IPS-20b (cell line): Measurements from ENCODE around the gene VAT1L.

Source experiments
- H3K27ac ChIP-seq: one replicate; pipeline ENCODE4 v1.5.1; 2013; ENCODE audit warnings: low read length
- H3K27me3 ChIP-seq: 2 replicates; pipeline ENCODE4 v1.6.1; 2013; ENCODE audit warnings: mild to moderate bottlenecking, low read length, inconsistent platforms; ENCODE audit not compliant: insufficient read depth
- H3K36me3 ChIP-seq: 2 replicates; pipeline ENCODE4 v1.6.1; 2013; ENCODE audit warnings: low read depth, mild to moderate bottlenecking, inconsistent platforms, low read length, moderate library complexity; ENCODE audit not compliant: insufficient read depth
- H3K4me1 ChIP-seq: 2 replicates; pipeline ENCODE4 v1.6.1; 2013; ENCODE audit warnings: mild to moderate bottlenecking, control low read depth, inconsistent platforms, low read length, moderate library complexity; ENCODE audit not compliant: insufficient read depth
- H3K4me3 ChIP-seq: 2 replicates; pipeline ENCODE4 v1.5.1; 2013; ENCODE audit warnings: mild to moderate bottlenecking, low read length, inconsistent platforms
- H3K9ac ChIP-seq: 2 replicates; pipeline ENCODE4 v1.6.1; 2013; ENCODE audit warnings: low read depth, mild to moderate bottlenecking, inconsistent platforms, low read length, moderate library complexity
- H3K9me3 ChIP-seq: 2 replicates; pipeline ENCODE4 v1.6.1; 2013; ENCODE audit warnings: mild to moderate bottlenecking, low read depth, low read length, inconsistent platforms; ENCODE audit not compliant: insufficient read depth

The VAT1L gene

DNA sequence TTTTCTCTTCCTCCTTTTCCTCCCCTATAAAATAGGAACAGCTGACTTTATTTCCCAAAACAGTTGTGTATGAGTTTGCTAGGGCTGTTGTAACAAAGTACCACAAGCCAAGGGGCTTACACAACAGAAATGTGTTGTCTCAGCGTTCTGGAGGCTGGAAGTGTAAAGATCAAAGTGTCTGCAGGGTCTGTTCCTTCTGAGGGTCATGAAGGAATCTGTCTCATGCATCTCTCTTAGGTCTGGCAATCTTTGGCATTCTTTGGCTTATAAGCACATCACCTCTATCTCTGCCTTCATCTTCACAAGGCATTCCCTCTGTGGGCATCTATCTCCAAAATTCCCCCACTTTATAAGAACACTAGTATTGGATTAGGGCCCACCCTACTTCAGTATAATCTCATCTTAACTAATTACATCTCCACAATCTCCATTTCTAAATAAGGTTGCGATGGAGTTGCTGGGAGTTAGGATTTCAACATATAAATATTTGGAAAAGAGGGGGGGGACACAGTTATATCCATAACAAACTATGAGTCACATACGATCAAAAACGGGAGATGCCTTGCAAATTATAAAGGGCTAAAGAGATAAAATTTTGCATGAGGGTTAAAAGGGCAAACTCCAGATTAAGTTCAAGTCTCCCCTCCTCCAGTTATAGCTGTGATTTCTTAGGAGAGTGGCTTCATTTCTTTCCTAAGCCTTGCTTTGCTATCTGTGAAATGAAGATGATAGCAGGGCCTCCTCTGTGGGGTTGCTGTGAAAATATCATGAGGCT, 109.7 kb downstream of the VAT1L start:
- no peak overlapping the region for H3K27ac ChIP-seq
- H3K9ac ChIP-seq, result no peak overlapping the region
- H3K9me3 ChIP-seq, result no peaks in the 10 kb centered on the region
- peaks cover 12% of the 10 kb centered on the region; the same call in 1 of the 2 replicates for H3K36me3 ChIP-seq
- H3K27me3 ChIP-seq, result no peaks in the 10 kb centered on the region
- no peak overlapping the region for H3K4me3 ChIP-seq
- peaks cover 7% of the 10 kb centered on the region; the same call in 1 of the 2 replicates for H3K4me1 ChIP-seq

- peaks cover 7% of the 10 kb centered on the region; the same call in 1 of the 2 replicates for H3K4me1 ChIP-seq
- H3K9ac ChIP-seq, result no peak overlapping the region
- H3K9me3 ChIP-seq, result no peaks in the 10 kb centered on the region
- H3K36me3 ChIP-seq, result peaks cover 12% of the 10 kb centered on the region; the same call in 1 of the 2 replicates
- no peak overlapping the region for H3K4me3 ChIP-seq
- H3K27me3 ChIP-seq, result no peaks in the 10 kb centered on the region
- H3K27ac ChIP-seq, result no peak overlapping the region
Observed at GRCh38 chr16:77898671-77899211, 110.4 kb downstream of the VAT1L start.

GRCh38 chr16:77899416-77899815, 111.1 kb downstream of the VAT1L start:
- Histone ChIP-seq H3K36me3 (peaks cover 12% of the 10 kb centered on the region; the same call in 1 of the 2 replicates), H3K4me3 (no peak overlapping the region), H3K27me3 (no peaks in the 10 kb centered on the region), H3K9ac (no peak overlapping the region), H3K4me1 (peaks cover 7% of the 10 kb centered on the region; the same call in 1 of the 2 replicates), H3K27ac (no peak overlapping the region), H3K9me3 (no peaks in the 10 kb centered on the region)

DNA sequence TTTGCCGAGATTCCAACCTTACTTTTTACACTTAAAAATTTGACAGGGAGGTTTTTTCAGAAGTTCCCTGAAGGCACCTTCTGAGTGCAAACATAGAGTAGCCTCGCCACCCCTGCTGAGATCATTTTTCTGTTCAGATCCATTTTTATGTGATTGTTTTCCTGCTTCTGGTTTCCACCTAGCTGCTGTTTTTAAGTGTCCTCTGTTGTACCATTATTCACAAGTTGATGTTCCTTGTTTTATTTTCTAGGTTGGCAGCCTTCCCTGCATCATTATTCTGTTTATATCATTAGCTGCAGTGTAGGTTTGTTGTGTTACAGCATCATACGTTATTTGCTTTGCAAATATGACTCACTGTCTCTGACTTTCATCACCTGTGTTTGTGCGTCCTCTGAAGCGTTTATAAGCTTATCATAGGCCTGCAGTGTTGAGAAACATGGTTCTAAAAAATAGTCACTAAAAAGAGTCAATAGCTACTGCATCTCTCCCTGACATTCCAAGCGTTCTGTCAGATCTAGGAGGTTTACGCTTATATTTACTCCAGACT, 117.1 kb downstream of the VAT1L start:
- Histone ChIP-seq H3K36me3 (no peaks in the 10 kb centered on the region; the same call in 1 of the 2 replicates), H3K4me3 (no peak overlapping the region), H3K9ac (no peak overlapping the region), H3K27ac (no peak overlapping the region), H3K4me1 (no peaks in the 10 kb centered on the region), H3K27me3 (no peaks in the 10 kb centered on the region), H3K9me3 (no peaks in the 10 kb centered on the region)

GRCh38 chr16:77910021-77910420, 121.7 kb downstream of the VAT1L start:
- Histone ChIP-seq H3K9me3 (no peaks in the 10 kb centered on the region), H3K27ac (no peak overlapping the region), H3K9ac (no peak overlapping the region), H3K4me3 (no peak overlapping the region), H3K4me1 (peaks cover 13% of the 10 kb centered on the region; the same call in 1 of the 2 replicates), H3K36me3 (no peaks in the 10 kb centered on the region; the same call in 1 of the 2 replicates), H3K27me3 (no peaks in the 10 kb centered on the region)

GRCh38 chr16:77912617-77913016, 124.3 kb downstream of the VAT1L start:
- Histone ChIP-seq H3K36me3 (no peaks in the 10 kb centered on the region; the same call in 1 of the 2 replicates), H3K9ac (no peak overlapping the region), H3K27ac (no peak overlapping the region), H3K27me3 (no peaks in the 10 kb centered on the region), H3K9me3 (no peaks in the 10 kb centered on the region), H3K4me1 (peaks cover 14% of the 10 kb centered on the region; the same call in 1 of the 2 replicates), H3K4me3 (no peak overlapping the region)

GRCh38 chr16:77913738-77914253, 125.4 kb downstream of the VAT1L start:
- Histone ChIP-seq H3K4me3 (no peak overlapping the region), H3K9me3 (no peaks in the 10 kb centered on the region), H3K9ac (no peak overlapping the region), H3K27ac (no peak overlapping the region), H3K4me1 (peaks cover 26% of the 10 kb centered on the region), H3K27me3 (no peaks in the 10 kb centered on the region), H3K36me3 (no peaks in the 10 kb centered on the region; the same call in 1 of the 2 replicates)

DNA sequence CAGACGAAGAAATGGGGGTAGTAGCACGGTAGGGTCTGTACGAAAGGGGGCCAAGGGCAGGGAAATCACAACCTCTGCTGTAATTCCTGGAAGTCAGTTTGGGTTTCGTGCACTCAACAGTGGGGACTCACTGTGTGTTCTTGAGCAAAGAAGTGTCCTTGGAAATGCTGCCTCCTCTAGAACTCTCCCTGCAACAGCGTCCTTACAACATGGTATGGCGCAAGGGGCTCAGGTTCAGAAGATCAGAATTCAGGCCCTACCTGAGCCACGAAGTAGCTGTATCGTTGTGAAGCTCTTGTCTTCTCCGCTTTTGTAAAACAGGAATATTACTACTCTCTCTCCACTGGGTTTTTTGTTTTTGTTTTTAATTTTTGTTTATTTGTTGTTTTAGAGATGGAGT, 127.7 kb downstream of the VAT1L start:
- Histone ChIP-seq H3K4me1 (peaks cover 33% of the 10 kb centered on the region), H3K9ac (no peak overlapping the region), H3K4me3 (no peak overlapping the region), H3K27me3 (no peaks in the 10 kb centered on the region), H3K27ac (no peak overlapping the region), H3K9me3 (no peaks in the 10 kb centered on the region), H3K36me3 (no peaks in the 10 kb centered on the region)

- peaks cover 35% of the 10 kb centered on the region for H3K4me1 ChIP-seq
- no peak overlapping the region for H3K9ac ChIP-seq
- no peaks in the 10 kb centered on the region for H3K36me3 ChIP-seq
- H3K27ac ChIP-seq, result no peak overlapping the region
- no peak overlapping the region for H3K4me3 ChIP-seq
- H3K27me3 ChIP-seq, result no peaks in the 10 kb centered on the region
- no peaks in the 10 kb centered on the region for H3K9me3 ChIP-seq
Observed at GRCh38 chr16:77917971-77918370, 129.6 kb downstream of the VAT1L start.

DNA sequence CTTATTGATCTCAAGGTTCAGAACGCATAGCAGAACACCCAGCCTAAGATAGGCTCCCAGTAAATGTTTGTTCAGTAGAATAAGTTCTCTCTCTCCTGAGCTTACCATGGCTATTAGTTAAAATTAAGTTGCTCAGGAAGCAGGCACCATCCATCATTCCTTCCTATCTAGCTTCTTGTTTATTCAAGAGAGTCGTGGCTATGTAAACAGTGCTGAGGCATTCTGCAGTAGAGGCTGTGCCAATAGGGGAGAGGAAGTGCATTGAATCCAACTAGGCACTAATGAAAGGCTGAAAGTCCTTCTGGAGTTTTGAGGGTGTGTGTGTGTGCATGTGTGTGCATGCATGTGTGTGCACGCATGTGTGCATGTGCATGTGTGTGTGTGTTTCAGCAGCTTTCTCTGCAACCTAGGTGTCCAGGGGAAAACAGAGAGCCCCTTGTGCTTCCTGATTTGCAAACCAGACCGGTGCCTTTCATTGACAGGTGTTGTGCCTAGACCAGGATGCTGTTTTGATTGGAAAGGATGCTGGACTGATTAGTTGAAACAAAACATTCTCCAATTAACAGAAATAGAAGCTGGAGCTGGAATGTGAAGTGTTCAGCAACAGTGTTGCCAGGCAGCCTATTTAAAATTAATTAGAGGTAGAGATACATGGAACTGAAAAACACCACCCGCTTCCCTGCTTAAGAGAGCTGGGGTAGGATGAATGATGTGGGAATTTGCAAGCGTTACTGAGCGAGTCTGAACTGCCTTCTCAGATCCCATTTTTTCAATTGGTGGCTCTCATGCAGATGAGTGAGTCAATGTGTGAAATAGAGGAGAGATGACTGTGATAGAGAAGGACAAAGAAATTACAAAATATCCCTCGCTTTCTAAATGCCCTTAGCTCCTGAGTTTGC, 130.7 kb downstream of the VAT1L start:
- no peaks in the 10 kb centered on the region for H3K27me3 ChIP-seq
- H3K4me1 ChIP-seq, result peaks cover 27% of the 10 kb centered on the region
- no peak overlapping the region for H3K27ac ChIP-seq
- no peaks in the 10 kb centered on the region for H3K9me3 ChIP-seq
- H3K9ac ChIP-seq, result no peak overlapping the region
- H3K4me3 ChIP-seq, result no peak overlapping the region
- no peaks in the 10 kb centered on the region for H3K36me3 ChIP-seq

GRCh38 chr16:77919761-77920415, 131.5 kb downstream of the VAT1L start:
- Histone ChIP-seq H3K27me3 (no peaks in the 10 kb centered on the region), H3K27ac (no peak overlapping the region), H3K9ac (no peak overlapping the region), H3K9me3 (no peaks in the 10 kb centered on the region), H3K4me3 (no peak overlapping the region), H3K4me1 (peaks cover 27% of the 10 kb centered on the region), H3K36me3 (no peaks in the 10 kb centered on the region)
